Panc1 (cell line): ENCODE results near the gene JADE2. TPM values are rescaled to one million over a fixed set of nuclear protein-coding genes. Genes with fewer than 3 reads are reported as not detected.

Experiments used
- ATAC-seq: fragments of 200-7000 bp; cut with Tn5 transposase; 2 replicates; pipeline ENCODE4 v1.9.1; 2020; ENCODE audit warnings: mild to moderate bottlenecking, moderate library complexity
- BruUV-seq: library from RNA; stranded (reverse); fragments of 400-500 nt; replicated peaks from 2 replicates; lab custom pipeline; 2021; lab: Mats Ljungman, UMichigan
- CTCF ChIA-PET: fragments of 300-600 bp; sonication (Branson Sonifier 250); formaldehyde crosslinking; loops from one replicate; lab custom pipeline; 2022; ENCODE audit warnings: antibody characterized with exemption; lab: Charles Lee
- POLR2A ChIA-PET: fragments of 300-600 bp; sonication (Branson Sonifier 250); formaldehyde crosslinking; loops from one replicate; lab custom pipeline; 2022; ENCODE audit warnings: antibody characterized with exemption; lab: Charles Lee
- DNase-seq: peaks from one replicate; pipeline ENCODE4 v3.0.0-alpha.2; 2010; ENCODE audit warnings: low read depth, low spot score
- H3K27ac ChIP-seq: 2 replicates; pipeline ENCODE4 v1.5.1; 2011; ENCODE audit warnings: mild to moderate bottlenecking, low read length, inconsistent platforms
- H3K27me3 ChIP-seq: fragments of 200-500 bp; sonication (Bioruptor generic); 2 replicates; pipeline ENCODE4 v1.6.0; 2014; ENCODE audit warnings: low read length, inconsistent platforms; ENCODE audit not compliant: control insufficient read depth, insufficient read depth
- H3K36me3 ChIP-seq: fragments of 200-500 bp; sonication (Bioruptor generic); 2 replicates; pipeline ENCODE4 v1.5.1; 2014; ENCODE audit warnings: inconsistent platforms, mild to moderate bottlenecking, low read length, moderate library complexity; ENCODE audit not compliant: control insufficient read depth, insufficient read depth
- H3K4me1 ChIP-seq: 2 replicates; pipeline ENCODE4 v1.5.1; 2011; ENCODE audit warnings: inconsistent platforms, mild to moderate bottlenecking, low read length, moderate library complexity; ENCODE audit not compliant: control insufficient read depth, insufficient read depth
- H3K4me3 ChIP-seq, 2 experiments: 2 replicates each; pipeline ENCODE4 v1.5.1; 2011 to 2012; ENCODE audit warnings: low read depth in 2 of 2, low read length in 2 of 2, mild to moderate bottlenecking in 2 of 2, inconsistent platforms in 1 of 2, moderate library complexity in 1 of 2
- H3K9me3 ChIP-seq: fragments of 200-500 bp; sonication (Bioruptor generic); 2 replicates; pipeline ENCODE4 v1.5.1; 2014; ENCODE audit warnings: low read depth, mild to moderate bottlenecking, inconsistent platforms, low read length, moderate library complexity; ENCODE audit not compliant: control insufficient read depth, insufficient read depth
- CTCF ChIP-seq: fragments of 450-650 bp; IDR thresholded peaks from 2 replicates; pipeline ENCODE4 v1.5.1; 2017; ENCODE audit warnings: mild to moderate bottlenecking
- POLR2AphosphoS5 ChIP-seq: IDR thresholded peaks from 2 replicates; pipeline ENCODE4 v1.6.1; 2012; ENCODE audit warnings: mild to moderate bottlenecking, low read depth, low read length, moderate library complexity
- REST ChIP-seq, 2 experiments: IDR thresholded peaks; 2 replicates each; pipeline ENCODE4 v1.6.1; 2011 to 2012; ENCODE audit warnings: low read depth in 2 of 2, control low read depth in 1 of 2, low read length in 1 of 2, mild to moderate bottlenecking in 1 of 2, moderate library complexity in 1 of 2; ENCODE audit not compliant: insufficient read depth in 1 of 2
- SIN3A ChIP-seq: IDR thresholded peaks from 2 replicates; pipeline ENCODE4 v1.6.1; 2012; ENCODE audit warnings: low read depth, mild to moderate bottlenecking, low read length, moderate library complexity, borderline replicate concordance; ENCODE audit not compliant: insufficient read depth
- TCF7L2 ChIP-seq: IDR thresholded peaks from 2 replicates; pipeline ENCODE4 v1.6.1; 2011; ENCODE audit warnings: mild to moderate bottlenecking, low read depth, low read length, inconsistent platforms
- in situ Hi-C: cut with HindIII; loops from 2 replicates; pipeline ENCODE4 v1.10.0; 2016; ENCODE audit warnings: low sequenced_read_pairs, low pct_unique_long_range_greater_than_20kb
- intact Hi-C: fragments of 100-400 bp; cut with micrococcal nuclease; formaldehyde crosslinking; loops from one replicate; pipeline ENCODE4 v1.10.0; 2022; ENCODE audit not compliant: unreplicated experiment
- total RNA-seq: library from RNA; stranded (reverse); gene quantifications from one replicate; pipeline ENCODE4 v1.2.1, GENCODE V29; 2021; ENCODE audit not compliant: unreplicated experiment

JADE2 gene
- total RNA-seq, 1 experiment from 2014 or later = 80.0 TPM

GRCh38 chr5:134603059-134603458 lies 77.6 kb downstream of the JADE2 start:
- BruUV-seq = no TSS peak
- ATAC-seq = no peak
- DNase-seq = peak; percentile 22

GRCh38 chr5:134604908-134605307 lies 79.4 kb downstream of the JADE2 start:
- no peak overlapping the region for H3K4me3 ChIP-seq
- in situ Hi-C loops = no loop called here
- H3K27me3 ChIP-seq = no peaks in the 10 kb centered on the region
- H3K36me3 ChIP-seq = peaks cover 23% of the 10 kb centered on the region
- H3K9me3 ChIP-seq = no peaks in the 10 kb centered on the region
- no TSS peak for BruUV-seq
- ATAC-seq = no peak
- ChIA-PET CTCF (no interaction called here), POLR2A (no interaction called here)
- H3K27ac ChIP-seq = no peak overlapping the region
- intact Hi-C loops = no loop called here
- no peaks in the 10 kb centered on the region for H3K4me1 ChIP-seq
- TF ChIP-seq REST (IDR thresholded peaks at IDR 0.05; ENCODE audit: insufficient read depth in 1 of 2, low read depth in 2 of 2, low read length in 1 of 2) (no peak), CTCF (no peak)
- no peak for DNase-seq

More at GRCh38 chr5:134603059-134603458, 77.6 kb downstream of the JADE2 start:
- intact Hi-C loops = no loop called here
- Histone ChIP-seq H3K36me3 (peaks cover 16% of the 10 kb centered on the region), H3K4me1 (no peaks in the 10 kb centered on the region), H3K27me3 (no peaks in the 10 kb centered on the region), H3K4me3 (no peak overlapping the region), H3K27ac (no peak overlapping the region), H3K9me3 (no peaks in the 10 kb centered on the region)
- ChIA-PET CTCF (no interaction called here), POLR2A (no interaction called here)
- TF ChIP-seq REST (IDR thresholded peaks at IDR 0.05; ENCODE audit: insufficient read depth in 1 of 2, low read depth in 2 of 2, low read length in 1 of 2) (no peak), CTCF (no peak), TCF7L2 (no peak), POLR2AphosphoS5 (no peak), SIN3A (no peak)
- in situ Hi-C loops = no loop called here
